RWPE2 (cell line): ENCODE results near the gene CFAP70.
"Not testable (repeated sequence)": the region's sequence is repeated elsewhere in the genome, so short reads cannot be mapped to it uniquely, and the experiment has no call there.

ENCODE experiments used
- ATAC-seq: fragments of 200-7000 bp; cut with Tn5 transposase; 3 replicates; pipeline ENCODE4 v1.9.1; 2021; ENCODE audit warnings: low read depth
- DNase-seq: peaks from one replicate; pipeline ENCODE4 v3.0.0-alpha.2; 2020; ENCODE audit warnings: low spot score
- H3K27ac ChIP-seq: fragments of 450-650 bp; 2 replicates; pipeline ENCODE4 v1.5.1; 2017; ENCODE audit warnings: mild to moderate bottlenecking; ENCODE audit not compliant: poor library complexity, severe bottlenecking
- H3K27me3 ChIP-seq: fragments of 250-450 bp; sonication (Bioruptor Pico); 2 replicates; pipeline ENCODE4 v1.5.1; 2021; ENCODE audit warnings: mild to moderate bottlenecking, moderate library complexity; ENCODE audit not compliant: insufficient read depth, poor library complexity, severe bottlenecking
- H3K36me3 ChIP-seq: fragments of 250-450 bp; sonication (Bioruptor Pico); 2 replicates; pipeline ENCODE4 v1.5.1; 2020; ENCODE audit warnings: low read depth, mild to moderate bottlenecking, moderate library complexity
- H3K4me1 ChIP-seq: fragments of 250-450 bp; sonication (Bioruptor Pico); 2 replicates; pipeline ENCODE4 v1.5.1; 2021; ENCODE audit warnings: mild to moderate bottlenecking, moderate library complexity; ENCODE audit not compliant: insufficient read depth, poor library complexity, severe bottlenecking
- H3K4me3 ChIP-seq: fragments of 250-450 bp; sonication (Bioruptor Pico); 2 replicates; pipeline ENCODE4 v1.5.1; 2021; ENCODE audit warnings: mild to moderate bottlenecking, moderate library complexity; ENCODE audit not compliant: severe bottlenecking
- H3K9me3 ChIP-seq: fragments of 250-450 bp; sonication (Bioruptor Pico); 2 replicates; pipeline ENCODE4 v1.5.1; 2021; ENCODE audit warnings: mild to moderate bottlenecking, moderate library complexity; ENCODE audit not compliant: severe bottlenecking
- TF ChIP-seq, protein P1 (sequence below): fragments of 450-650 bp; IDR thresholded peaks from one replicate; pipeline ENCODE4 v1.5.1; 2017; ENCODE audit warnings: mild to moderate bottlenecking, moderate library complexity; ENCODE audit not compliant: poor library complexity, severe bottlenecking

Gene CFAP70

GRCh38 chr10:73332379-73332778 lies 26.3 kb downstream of the CFAP70 start:
- no peak overlapping the region for H3K27ac ChIP-seq
- DNase-seq = no peak
- H3K27me3 ChIP-seq = peaks cover 16% of the 10 kb centered on the region
- H3K4me1 ChIP-seq = no peaks in the 10 kb centered on the region
- H3K36me3 ChIP-seq = no peaks in the 10 kb centered on the region
- no peaks in the 10 kb centered on the region for H3K9me3 ChIP-seq
- ATAC-seq = no peak
- H3K4me3 ChIP-seq = no peak overlapping the region
- TF ChIP-seq, protein P1, sequence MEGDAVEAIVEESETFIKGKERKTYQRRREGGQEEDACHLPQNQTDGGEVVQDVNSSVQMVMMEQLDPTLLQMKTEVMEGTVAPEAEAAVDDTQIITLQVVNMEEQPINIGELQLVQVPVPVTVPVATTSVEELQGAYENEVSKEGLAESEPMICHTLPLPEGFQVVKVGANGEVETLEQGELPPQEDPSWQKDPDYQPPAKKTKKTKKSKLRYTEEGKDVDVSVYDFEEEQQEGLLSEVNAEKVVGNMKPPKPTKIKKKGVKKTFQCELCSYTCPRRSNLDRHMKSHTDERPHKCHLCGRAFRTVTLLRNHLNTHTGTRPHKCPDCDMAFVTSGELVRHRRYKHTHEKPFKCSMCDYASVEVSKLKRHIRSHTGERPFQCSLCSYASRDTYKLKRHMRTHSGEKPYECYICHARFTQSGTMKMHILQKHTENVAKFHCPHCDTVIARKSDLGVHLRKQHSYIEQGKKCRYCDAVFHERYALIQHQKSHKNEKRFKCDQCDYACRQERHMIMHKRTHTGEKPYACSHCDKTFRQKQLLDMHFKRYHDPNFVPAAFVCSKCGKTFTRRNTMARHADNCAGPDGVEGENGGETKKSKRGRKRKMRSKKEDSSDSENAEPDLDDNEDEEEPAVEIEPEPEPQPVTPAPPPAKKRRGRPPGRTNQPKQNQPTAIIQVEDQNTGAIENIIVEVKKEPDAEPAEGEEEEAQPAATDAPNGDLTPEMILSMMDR = no peak

DNA sequence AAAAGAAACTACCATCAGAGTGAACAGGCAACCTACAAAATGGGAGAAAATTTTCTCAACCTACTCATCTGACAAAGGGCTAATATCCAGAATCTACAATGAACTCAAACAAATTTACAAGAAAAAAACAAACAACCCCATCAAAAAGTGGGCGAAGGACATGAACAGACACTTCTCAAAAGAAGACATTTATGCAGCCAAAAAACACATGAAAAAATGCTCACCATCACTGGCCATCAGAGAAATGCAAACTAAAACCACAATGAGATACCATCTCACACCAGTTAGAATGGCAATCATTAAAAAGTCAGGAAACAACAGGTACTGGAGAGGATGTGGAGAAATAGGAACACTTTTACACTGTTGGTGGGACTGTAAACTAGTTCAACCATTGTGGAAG lies 30.1 kb downstream of the CFAP70 start:
- peaks cover 16% of the 10 kb centered on the region for H3K27me3 ChIP-seq
- not testable (repeated sequence) for ATAC-seq, DNase-seq

GRCh38 chr10:73325290-73325689 lies 33.4 kb downstream of the CFAP70 start:
- not testable (repeated sequence) for H3K27me3 ChIP-seq, H3K4me3 ChIP-seq, DNase-seq, H3K4me1 ChIP-seq, H3K27ac ChIP-seq, H3K9me3 ChIP-seq, H3K36me3 ChIP-seq, ATAC-seq

More for the DNA sequence above, 30.1 kb downstream of the CFAP70 start:
- not testable (repeated sequence) for H3K4me1 ChIP-seq, H3K4me3 ChIP-seq, H3K36me3 ChIP-seq, H3K9me3 ChIP-seq, H3K27ac ChIP-seq

DNA sequence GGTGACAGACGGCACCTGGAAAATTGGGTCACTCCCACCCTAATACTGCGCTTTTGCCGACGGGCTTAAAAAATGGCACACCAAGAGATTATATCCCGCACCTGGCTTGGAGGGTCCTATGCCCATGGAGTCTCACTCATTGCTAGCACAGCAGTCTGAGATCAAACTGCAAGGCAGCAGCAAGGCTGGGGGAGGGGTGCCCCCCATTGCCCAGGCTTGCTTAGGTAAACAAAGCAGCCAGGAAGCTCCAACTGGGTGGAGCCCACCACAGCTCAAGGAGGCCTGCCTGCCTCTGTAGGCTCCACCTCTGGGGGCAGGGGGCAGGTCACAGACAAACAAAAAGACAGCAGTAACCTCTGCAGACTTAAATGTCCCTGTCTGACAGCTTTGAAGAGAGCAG lies 35.1 kb downstream of the CFAP70 start:
- H3K4me1 ChIP-seq, H3K4me3 ChIP-seq, H3K27me3 ChIP-seq, H3K27ac ChIP-seq, DNase-seq, ATAC-seq, H3K9me3 ChIP-seq, H3K36me3 ChIP-seq: not testable (repeated sequence)

DNA sequence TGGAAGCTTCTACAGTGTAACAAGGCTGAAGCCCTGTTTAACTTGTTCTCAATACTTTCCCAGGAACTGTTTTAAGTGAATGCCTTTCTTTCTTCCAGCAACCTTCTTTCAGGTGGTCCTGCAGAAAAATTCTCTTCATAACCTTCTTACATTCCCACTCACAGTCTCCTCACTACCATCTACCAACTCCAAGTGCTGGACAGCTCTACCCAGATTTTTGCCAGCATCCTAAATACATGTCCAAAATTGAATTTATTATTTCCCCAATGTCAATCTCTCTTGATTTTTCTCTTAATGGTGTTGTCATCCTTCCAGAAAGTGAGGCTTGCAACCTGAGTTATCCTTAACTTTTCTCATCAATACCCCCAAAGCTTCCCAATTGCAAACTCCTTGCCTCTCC lies 48.2 kb downstream of the CFAP70 start:
- H3K27ac ChIP-seq = no peak overlapping the region
- no peaks in the 10 kb centered on the region for H3K27me3 ChIP-seq
- H3K4me3 ChIP-seq = no peak overlapping the region
- H3K36me3 ChIP-seq = no peaks in the 10 kb centered on the region
- no peaks in the 10 kb centered on the region for H3K4me1 ChIP-seq
- TF ChIP-seq, protein P1 = no peak
- DNase-seq (no peak), ATAC-seq (no peak)
- H3K9me3 ChIP-seq = peaks cover 7% of the 10 kb centered on the region

GRCh38 chr10:73307203-73307800 lies 51.4 kb downstream of the CFAP70 start:
- TF ChIP-seq, protein P1 = no peak
- H3K36me3 ChIP-seq = no peaks in the 10 kb centered on the region
- no peak for ATAC-seq
- no peaks in the 10 kb centered on the region for H3K4me1 ChIP-seq
- no peak overlapping the region for H3K27ac ChIP-seq
- DNase-seq = no peak
- peaks cover 7% of the 10 kb centered on the region for H3K9me3 ChIP-seq
- no peak overlapping the region for H3K4me3 ChIP-seq
- H3K27me3 ChIP-seq = no peaks in the 10 kb centered on the region
